Peyer's patch (tissue), 4 donors: ENCODE measurements around the gene BPTF. TPM values are rescaled to one million over a fixed set of nuclear protein-coding genes. Genes with fewer than 3 reads are reported as not detected.

Experiments used
- DNase-seq, 3 donors: peaks; one replicate each; pipeline ENCODE4 v3.0.0-alpha.2; 2017 to 2019
- H3K27ac ChIP-seq, 4 donors: fragments of 200-600 bp; sonication (generic); one replicate each; pipeline ENCODE4 v1.5.1; 2016 to 2019
- H3K27me3 ChIP-seq, 2 donors: fragments of 200-600 bp; sonication (generic); one replicate each; pipeline ENCODE4 v1.5.1; 2019
- H3K36me3 ChIP-seq, 3 donors: fragments of 200-600 bp; sonication (generic); one replicate each; pipeline ENCODE4 v1.5.1; 2016 to 2019
- H3K4me1 ChIP-seq, 4 donors: fragments of 200-600 bp; sonication (generic); one replicate each; pipeline ENCODE4 v1.5.1; 2016 to 2019
- H3K4me3 ChIP-seq, 4 donors: fragments of 200-600 bp; sonication (generic); 1 replicate in 3 of 4; 2 replicates in 1 of 4; pipeline ENCODE4 v1.5.1; 2016 to 2019; ENCODE audit warnings: mild to moderate bottlenecking in 1 of 4
- H3K9me3 ChIP-seq, 4 donors: fragments of 200-600 bp; sonication (generic); one replicate each; pipeline ENCODE4 v1.5.1; 2016 to 2019; ENCODE audit warnings: mild to moderate bottlenecking in 1 of 4
- CTCF ChIP-seq, 6 experiments: fragments of 450-650 bp in 4 of 6; fragments of 200-600 bp in 2 of 6; sonication (generic) in 1 of 6; IDR thresholded peaks; one replicate each; pipeline ENCODE4 v1.5.1; 2017 to 2019; ENCODE audit warnings: antibody characterized with exemption in 6 of 6, mild to moderate bottlenecking in 3 of 6, moderate library complexity in 1 of 6
- POLR2A ChIP-seq, 2 donors: fragments of 450-650 bp; IDR thresholded peaks; one replicate each; pipeline ENCODE4 v1.5.1; 2017; ENCODE audit warnings: antibody characterized with exemption in 2 of 2, mild to moderate bottlenecking in 2 of 2, moderate library complexity in 2 of 2
- total RNA-seq, 4 donors: library from RNA; depleted of rRNA; stranded (reverse); fragments of >200 nt; gene quantifications; one replicate each; pipeline ENCODE4 v1.1.0, GENCODE V29; 2016

BPTF gene
- total RNA-seq, 4 donors from 2014 or later: 70.2 to 305 (median 109) TPM

GRCh38 chr17:67863624-67864247 lies 38.4 kb downstream of the BPTF start:
- H3K9me3 ChIP-seq: no peaks in the 10 kb centered on the region
- no peak for TF ChIP-seq POLR2A (IDR thresholded peaks at IDR 0.05)
- TF ChIP-seq CTCF (IDR thresholded peaks at IDR 0.05): no peak
- no peak overlapping the region for H3K27ac ChIP-seq
- H3K4me3 ChIP-seq: no peak overlapping the region
- H3K4me1 ChIP-seq: peaks cover 0 to 7% (median 3%) of the 10 kb centered on the region in 4 donors
- H3K36me3 ChIP-seq: peaks cover 0 to 5% (median 0%) of the 10 kb centered on the region in 3 donors
- no peaks in the 10 kb centered on the region for H3K27me3 ChIP-seq
- no peak for DNase-seq

- H3K4me1 ChIP-seq: no peaks in the 10 kb centered on the region
- no peak overlapping the region for H3K4me3 ChIP-seq
- H3K9me3 ChIP-seq: no peaks in the 10 kb centered on the region
- peaks cover 0 to 5% (median 0%) of the 10 kb centered on the region in 3 donors for H3K36me3 ChIP-seq
- H3K27ac ChIP-seq: no peak overlapping the region
- DNase-seq: no peak
- H3K27me3 ChIP-seq: no peaks in the 10 kb centered on the region
- TF ChIP-seq CTCF (IDR thresholded peaks at IDR 0.05) (no peak), POLR2A (IDR thresholded peaks at IDR 0.05) (no peak)
Measured at GRCh38 chr17:67865438-67865837, 40.1 kb downstream of the BPTF start.

GRCh38 chr17:67867591-67867990 lies 42.3 kb downstream of the BPTF start:
- DNase-seq: no peak
- no peak overlapping the region for H3K27ac ChIP-seq
- no peak overlapping the region for H3K4me3 ChIP-seq
- TF ChIP-seq POLR2A (IDR thresholded peaks at IDR 0.05) (no peak), CTCF (IDR thresholded peaks at IDR 0.05) (no peak)
- peaks cover 0 to 5% (median 0%) of the 10 kb centered on the region in 3 donors for H3K36me3 ChIP-seq
- no peaks in the 10 kb centered on the region for H3K4me1 ChIP-seq
- no peaks in the 10 kb centered on the region for H3K27me3 ChIP-seq
- no peaks in the 10 kb centered on the region for H3K9me3 ChIP-seq

GRCh38 chr17:67868176-67868575 lies 42.9 kb downstream of the BPTF start:
- TF ChIP-seq POLR2A (IDR thresholded peaks at IDR 0.05): no peak
- no peak for TF ChIP-seq CTCF (IDR thresholded peaks at IDR 0.05)
- no peaks in the 10 kb centered on the region for H3K4me1 ChIP-seq
- H3K4me3 ChIP-seq: no peak overlapping the region
- H3K27me3 ChIP-seq: no peaks in the 10 kb centered on the region
- peaks cover 0 to 5% (median 0%) of the 10 kb centered on the region in 3 donors for H3K36me3 ChIP-seq
- H3K27ac ChIP-seq: no peak overlapping the region
- DNase-seq: no peak
- no peaks in the 10 kb centered on the region for H3K9me3 ChIP-seq

- no peaks in the 10 kb centered on the region for H3K4me1 ChIP-seq
- no peak overlapping the region for H3K27ac ChIP-seq
- no peak for TF ChIP-seq POLR2A (IDR thresholded peaks at IDR 0.05)
- no peak for DNase-seq
- no peaks in the 10 kb centered on the region for H3K9me3 ChIP-seq
- H3K4me3 ChIP-seq: no peak overlapping the region
- H3K27me3 ChIP-seq: no peaks in the 10 kb centered on the region
- peaks cover 0 to 26% (median 0%) of the 10 kb centered on the region in 3 donors for H3K36me3 ChIP-seq
Measured at GRCh38 chr17:67879662-67880061, 54.4 kb downstream of the BPTF start.

GRCh38 chr17:67881083-67881482 lies 55.8 kb downstream of the BPTF start:
- no peaks in the 10 kb centered on the region for H3K4me1 ChIP-seq
- H3K27ac ChIP-seq: no peak overlapping the region
- no peak overlapping the region for H3K4me3 ChIP-seq
- no peak for TF ChIP-seq POLR2A (IDR thresholded peaks at IDR 0.05)
- no peak for TF ChIP-seq CTCF (IDR thresholded peaks at IDR 0.05)
- H3K9me3 ChIP-seq: no peaks in the 10 kb centered on the region
- DNase-seq: no peak
- no peaks in the 10 kb centered on the region for H3K27me3 ChIP-seq
- peaks cover 0 to 28% (median 0%) of the 10 kb centered on the region in 3 donors for H3K36me3 ChIP-seq
